Measurements from ENCODE around the gene EIF3M. TPM values are rescaled to one million over a fixed set of nuclear protein-coding genes. Genes with fewer than 3 reads are reported as not detected.
"Not testable (repeated sequence)": the region's sequence is repeated elsewhere in the genome, so short reads cannot be mapped to it uniquely, and the experiment has no call there.

The EIF3M gene
- total RNA-seq, 1 donor from 2014 or later: 186 TPM

GRCh38 chr11:32597921-32598320 lies 14.3 kb downstream of the EIF3M start:
- no peak for ATAC-seq

DNA sequence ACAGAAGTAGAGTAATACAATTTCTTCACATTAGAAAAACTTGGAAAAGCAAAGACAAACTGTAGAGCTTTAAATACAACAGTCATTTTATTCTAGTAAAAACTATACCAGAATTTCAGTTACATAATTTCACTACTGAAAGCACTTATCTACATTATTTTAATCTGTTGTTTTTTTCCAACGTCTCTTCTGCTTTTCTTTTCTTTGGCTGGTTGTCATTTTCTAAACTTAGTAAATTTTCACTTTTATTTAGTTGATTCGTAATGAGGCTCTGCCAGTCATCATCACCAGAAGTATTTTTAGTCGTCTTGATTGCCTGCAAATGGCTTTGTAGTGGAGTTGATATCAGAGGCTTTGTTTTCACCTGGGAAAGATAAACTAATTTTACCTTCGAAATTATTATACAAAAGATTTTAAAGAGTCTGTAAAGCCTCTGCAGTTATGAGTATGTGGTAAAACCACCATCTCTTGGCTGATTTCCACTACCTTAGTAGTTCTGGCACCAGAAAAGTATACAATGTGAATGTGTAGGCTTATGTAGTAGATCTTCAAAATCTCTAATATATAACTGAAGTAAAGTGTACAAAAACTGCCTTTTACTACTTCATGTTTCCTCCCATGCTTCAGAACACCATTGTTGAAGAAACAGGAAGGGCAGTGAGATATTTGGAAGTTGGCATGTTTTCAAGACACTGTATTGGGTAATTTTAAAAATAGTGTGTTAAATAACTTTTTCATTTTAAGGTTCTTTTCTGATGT lies 19.2 kb downstream of the EIF3M start:
- ATAC-seq: no peak

DNA sequence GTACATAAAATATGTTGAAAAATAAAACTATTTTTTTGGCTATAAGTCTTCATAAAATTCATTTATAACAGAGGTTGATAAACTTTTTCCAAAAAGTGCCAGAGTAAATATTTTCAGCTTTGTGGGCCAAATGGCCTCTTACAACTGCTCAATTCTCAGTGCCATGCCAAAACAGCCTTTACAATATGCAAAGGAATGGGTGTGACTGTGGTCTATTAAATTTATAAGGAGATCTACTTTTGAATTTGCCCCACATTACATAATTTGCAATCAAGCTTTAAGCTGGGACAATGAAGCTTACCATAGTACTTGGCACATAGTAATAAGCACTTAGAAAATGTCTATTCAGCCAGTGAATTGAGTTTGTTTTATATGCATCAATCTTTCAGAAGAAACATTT lies 22.6 kb downstream of the EIF3M start:
- no peak for ATAC-seq

GRCh38 chr11:32608826-32609225 lies 25.2 kb downstream of the EIF3M start:
- ATAC-seq: not testable (repeated sequence)

DNA sequence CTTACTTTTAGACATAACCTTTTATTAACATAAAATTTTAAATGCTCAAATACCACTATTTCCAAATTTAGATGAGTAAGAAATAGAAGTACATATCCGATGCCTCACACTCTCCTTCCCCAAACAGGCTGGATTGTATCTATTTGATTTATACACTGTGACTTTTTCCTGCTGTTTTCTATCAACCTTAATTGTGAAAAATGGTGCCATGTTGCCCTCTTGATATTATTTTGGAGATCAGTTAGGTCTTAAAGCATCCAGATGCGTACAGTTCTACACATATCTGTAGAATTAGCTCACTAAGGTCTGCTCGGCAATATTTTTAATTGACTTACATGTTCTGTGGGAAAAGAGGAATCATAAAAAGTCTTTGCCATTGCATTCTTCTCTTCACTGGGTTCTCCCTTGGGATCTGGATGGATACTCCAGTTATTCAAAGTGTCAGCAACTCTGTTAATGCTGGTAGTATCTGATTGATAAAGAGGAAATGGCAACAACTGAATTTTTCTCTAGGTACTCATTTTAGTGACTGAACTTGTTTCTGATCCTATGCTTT lies 27.2 kb downstream of the EIF3M start:
- no peak for ATAC-seq

- no peak for ATAC-seq
Measured at GRCh38 chr11:32613500-32614151, 30.0 kb downstream of the EIF3M start.

DNA sequence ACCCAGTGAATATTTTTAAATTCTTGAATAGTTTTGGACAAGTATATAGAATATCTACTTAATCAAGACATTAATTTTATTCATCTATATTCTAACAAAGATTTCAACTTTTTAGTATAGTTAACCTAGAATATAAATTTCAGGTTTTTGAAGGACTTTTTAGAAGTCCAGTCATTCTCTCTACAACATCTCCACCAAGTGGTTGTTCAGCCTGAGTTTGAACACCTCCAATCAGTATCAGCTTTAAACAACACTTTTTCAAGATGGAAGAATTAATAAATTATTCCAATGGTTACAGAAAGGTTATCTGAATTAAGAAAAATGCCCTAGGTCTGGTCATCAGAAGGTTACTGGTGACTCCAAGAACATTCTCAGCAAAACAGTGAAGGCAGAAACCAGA lies 31.8 kb downstream of the EIF3M start:
- no peak for ATAC-seq

- no peak for ATAC-seq
Measured at GRCh38 chr11:32616903-32617302, 33.3 kb downstream of the EIF3M start.

DNA sequence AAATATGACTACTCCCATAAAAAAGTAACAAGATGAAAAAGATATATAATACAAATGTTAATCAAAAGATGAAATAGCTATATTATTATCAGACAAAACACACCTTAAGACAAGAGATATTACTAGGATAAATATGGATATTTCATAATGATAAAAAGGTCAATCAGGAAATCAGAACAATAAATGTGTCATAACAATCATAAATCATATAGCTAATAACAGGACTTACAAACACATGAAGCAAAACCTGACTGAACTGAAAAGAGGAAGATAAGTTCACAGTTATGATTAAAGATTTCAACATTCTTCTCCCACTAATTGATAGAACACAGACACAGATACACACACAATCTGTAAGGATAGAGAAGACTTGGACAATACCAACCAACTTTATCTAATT lies 47.2 kb downstream of the EIF3M start:
- no peak for ATAC-seq

DNA sequence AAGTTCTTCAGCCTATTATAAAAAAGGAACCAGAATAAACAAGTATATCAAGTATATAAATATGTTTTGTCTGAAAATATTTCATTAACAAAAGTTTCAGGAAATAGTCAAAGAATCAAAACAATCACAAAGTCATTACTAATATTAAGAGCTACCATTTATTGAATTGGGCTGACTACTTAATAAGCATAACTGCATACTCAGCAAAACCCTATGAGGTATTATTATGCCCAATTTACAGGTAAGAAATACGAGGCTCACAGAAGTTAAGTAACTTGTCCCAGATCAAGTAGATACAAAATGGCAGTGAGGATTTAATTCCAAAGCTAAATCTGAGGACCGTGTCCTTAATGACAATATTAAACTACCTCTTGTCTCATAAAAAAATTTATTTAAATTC lies 52.2 kb downstream of the EIF3M start:
- no peak for ATAC-seq

- no peak for ATAC-seq
Measured at GRCh38 chr11:32641361-32641760, 57.7 kb downstream of the EIF3M start.

GRCh38 chr11:32643526-32643925 lies 59.9 kb downstream of the EIF3M start:
- ATAC-seq: peak; percentile 78

Other genes starting within 250 kb of the EIF3M start
- gene WT1, start 148.3 kb upstream of the EIF3M start, total RNA-seq: not detected
- gene CCDC73, start 210.8 kb downstream of the EIF3M start, total RNA-seq: 0.40 TPM
- 36.9 TPM for gene PRRG4, start 246.1 kb downstream of the EIF3M start, total RNA-seq